Breast epithelium (tissue), 4 donors: ENCODE measurements around the gene ZNF700. TPM values are rescaled to one million over a fixed set of nuclear protein-coding genes. Genes with fewer than 3 reads are reported as not detected.
"Not testable (repeated sequence)": the region's sequence is repeated elsewhere in the genome, so short reads cannot be mapped to it uniquely, and the experiment has no call there.

Source experiments
- DNase-seq, 2 donors: peaks; one replicate each; pipeline ENCODE4 v3.0.0-alpha.2; 2019; ENCODE audit warnings: low spot score in 2 of 2
- H3K27ac ChIP-seq, 2 donors: fragments of 200-600 bp; sonication (generic) in 1 of 2; one replicate each; pipeline ENCODE4 v1.5.1; 2016 to 2019; ENCODE audit warnings: mild to moderate bottlenecking in 1 of 2
- H3K27me3 ChIP-seq, 2 donors: fragments of 200-600 bp; sonication (generic) in 1 of 2; one replicate each; pipeline versions ENCODE4 v1.5.1 to v1.6.0; 2017 to 2019; ENCODE audit warnings: control low read depth in 1 of 2, mild to moderate bottlenecking in 1 of 2
- H3K36me3 ChIP-seq: fragments of 200-600 bp; one replicate; pipeline ENCODE4 v1.5.1; 2019
- H3K4me1 ChIP-seq, 2 donors: fragments of 200-600 bp; sonication (generic); one replicate each; pipeline ENCODE4 v1.5.1; 2016 to 2019; ENCODE audit warnings: control low read depth in 1 of 2
- H3K4me3 ChIP-seq, 3 donors: fragments of 200-600 bp; sonication (generic); 1 replicate in 2 of 3; 2 replicates in 1 of 3; pipeline ENCODE4 v1.5.1; 2016 to 2019; ENCODE audit warnings: mild to moderate bottlenecking in 3 of 3, moderate library complexity in 2 of 3
- H3K9me3 ChIP-seq, 2 donors: fragments of 200-600 bp; sonication (generic) in 1 of 2; one replicate each; pipeline ENCODE4 v1.5.1; 2016 to 2019; ENCODE audit warnings: control low read depth in 1 of 2
- CTCF ChIP-seq, 3 donors: fragments of 450-650 bp; IDR thresholded peaks; one replicate each; pipeline ENCODE4 v1.5.1; 2016 to 2017; ENCODE audit warnings: antibody characterized with exemption in 3 of 3, mild to moderate bottlenecking in 3 of 3, moderate library complexity in 3 of 3
- POLR2A ChIP-seq: fragments of 450-650 bp; IDR thresholded peaks from one replicate; pipeline ENCODE4 v1.6.1; 2016; ENCODE audit warnings: antibody characterized with exemption, mild to moderate bottlenecking, moderate library complexity
- POLR2AphosphoS5 ChIP-seq, 3 donors: sonication (generic); formaldehyde crosslinking; IDR thresholded peaks; one replicate each; pipeline ENCODE4 v1.6.1; 2017; ENCODE audit warnings: antibody characterized with exemption in 3 of 3
- intact Hi-C: fragments of 100-400 bp; cut with DNase I; formaldehyde crosslinking; loops from one replicate; pipeline ENCODE4 v1.15.1; 2023; ENCODE audit warnings: low total_unique reads
- total RNA-seq, 3 donors: library from RNA; depleted of rRNA; stranded (reverse); fragments of >200 nt; gene quantifications; one replicate each; pipeline ENCODE4 v1.1.0, GENCODE V29; 2016

Gene ZNF700
- total RNA-seq, 3 donors from 2014 or later: 13.8 to 32.9 (median 22.3) TPM

- Histone ChIP-seq H3K27me3 (no peaks in the 10 kb centered on the region), H3K36me3 (peaks cover 2% of the 10 kb centered on the region), H3K9me3 (peaks cover 92 to 94% of the 10 kb centered on the region in 2 donors), H3K4me3 (no peak overlapping the region), H3K27ac (no peak overlapping the region), H3K4me1 (no peaks in the 10 kb centered on the region)
- no peak for TF ChIP-seq CTCF (IDR thresholded peaks at IDR 0.05)
- TF ChIP-seq POLR2A: no peak
- no peak for TF ChIP-seq POLR2AphosphoS5 (IDR thresholded peaks at IDR 0.05)
- no peak for DNase-seq
- intact Hi-C loops: no loop called here
Measured at GRCh38 chr19:11942843-11943108, 17.9 kb downstream of the ZNF700 start.

DNA sequence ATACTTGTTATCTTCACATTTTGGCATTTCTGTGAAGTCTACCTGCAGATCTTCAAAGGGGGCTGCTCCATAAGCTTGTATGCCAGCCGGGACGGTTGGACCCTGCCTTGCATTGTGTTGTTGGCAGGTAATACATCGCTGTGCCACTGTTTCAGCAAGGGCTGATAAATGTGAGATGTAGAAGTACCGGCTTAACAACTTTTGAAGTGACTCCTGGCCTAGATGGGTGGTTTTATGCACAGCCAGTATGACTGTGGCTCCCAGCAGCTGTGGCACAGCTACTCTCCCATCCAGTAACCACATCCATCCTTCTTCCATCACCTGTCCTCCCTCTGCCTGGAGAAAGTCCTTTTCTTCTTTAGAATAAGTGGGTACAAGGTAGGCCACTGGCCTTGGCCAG lies 19.7 kb downstream of the ZNF700 start:
- peak overlapping the region in 1 of 3 donors; percentile 17 for H3K4me3 ChIP-seq
- no peak for DNase-seq
- no peak overlapping the region for H3K27ac ChIP-seq
- H3K36me3 ChIP-seq: peaks cover 19% of the 10 kb centered on the region
- H3K27me3 ChIP-seq: no peaks in the 10 kb centered on the region
- intact Hi-C loops: no loop called here
- no peak for TF ChIP-seq POLR2A
- TF ChIP-seq CTCF (IDR thresholded peaks at IDR 0.05): no peak
- TF ChIP-seq POLR2AphosphoS5 (IDR thresholded peaks at IDR 0.05): no peak
- H3K4me1 ChIP-seq: no peaks in the 10 kb centered on the region
- H3K9me3 ChIP-seq: peaks cover 100% of the 10 kb centered on the region in 2 donors

DNA sequence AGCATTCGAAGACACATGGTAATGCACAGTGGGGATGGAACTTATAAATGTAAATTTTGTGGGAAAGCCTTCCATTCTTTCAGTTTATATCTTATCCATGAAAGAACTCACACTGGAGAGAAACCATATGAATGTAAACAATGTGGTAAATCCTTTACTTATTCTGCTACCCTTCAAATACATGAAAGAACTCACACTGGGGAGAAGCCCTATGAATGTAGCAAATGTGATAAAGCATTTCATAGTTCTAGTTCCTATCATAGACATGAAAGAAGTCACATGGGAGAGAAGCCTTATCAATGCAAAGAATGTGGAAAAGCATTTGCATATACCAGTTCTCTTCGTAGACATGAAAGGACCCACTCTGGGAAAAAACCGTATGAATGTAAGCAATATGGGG lies 23.7 kb downstream of the ZNF700 start:
- H3K27ac ChIP-seq: no peak overlapping the region
- peaks cover 19% of the 10 kb centered on the region for H3K36me3 ChIP-seq
- H3K27me3 ChIP-seq: no peaks in the 10 kb centered on the region
- intact Hi-C loops: no loop called here
- peaks cover 97 to 100% of the 10 kb centered on the region in 2 donors for H3K9me3 ChIP-seq
- peak overlapping the region in 1 of 3 donors; percentile 15 for H3K4me3 ChIP-seq
- no peak for TF ChIP-seq POLR2AphosphoS5 (IDR thresholded peaks at IDR 0.05)
- TF ChIP-seq POLR2A: no peak
- TF ChIP-seq CTCF (IDR thresholded peaks at IDR 0.05): no peak
- no peak for DNase-seq
- H3K4me1 ChIP-seq: no peaks in the 10 kb centered on the region

GRCh38 chr19:11949201-11949600 lies 24.3 kb downstream of the ZNF700 start:
- Histone ChIP-seq H3K36me3 (peaks cover 19% of the 10 kb centered on the region), H3K9me3 (peaks cover 95 to 100% of the 10 kb centered on the region in 2 donors)
- TF ChIP-seq POLR2A (no peak), CTCF (IDR thresholded peaks at IDR 0.05) (no peak), POLR2AphosphoS5 (IDR thresholded peaks at IDR 0.05) (no peak)

GRCh38 chr19:11949614-11950080 lies 24.7 kb downstream of the ZNF700 start:
- Histone ChIP-seq H3K4me3 (peak overlapping the region in 1 of 3 donors; percentile 15), H3K36me3 (peaks cover 19% of the 10 kb centered on the region), H3K9me3 (peaks cover 95 to 100% of the 10 kb centered on the region in 2 donors)
- H3K27ac ChIP-seq, intact Hi-C loops, H3K4me1 ChIP-seq, DNase-seq, H3K27me3 ChIP-seq: not testable (repeated sequence)

More at GRCh38 chr19:11949201-11949600, 24.3 kb downstream of the ZNF700 start:
- no peak overlapping the region for H3K27ac ChIP-seq
- H3K27me3 ChIP-seq: no peaks in the 10 kb centered on the region
- no peak for DNase-seq
- intact Hi-C loops: no loop called here
- H3K4me3 ChIP-seq: peak overlapping the region in 1 of 3 donors; percentile 15
- no peaks in the 10 kb centered on the region for H3K4me1 ChIP-seq

- intact Hi-C loops: no loop called here
- Histone ChIP-seq H3K4me3 (peak overlapping the region in 1 of 3 donors; percentile 15), H3K27ac (no peak overlapping the region), H3K27me3 (no peaks in the 10 kb centered on the region), H3K4me1 (no peaks in the 10 kb centered on the region), H3K9me3 (peaks cover 89 to 98% of the 10 kb centered on the region in 2 donors), H3K36me3 (peaks cover 19% of the 10 kb centered on the region)
- DNase-seq: no peak
- no peak for TF ChIP-seq POLR2A
- TF ChIP-seq CTCF (IDR thresholded peaks at IDR 0.05): no peak
Measured at GRCh38 chr19:11950312-11950711, 25.4 kb downstream of the ZNF700 start.
